Erythroblast (primary cell): ENCODE results near the gene CD58.

Source experiments
- GATA1 ChIP-seq: IDR thresholded peaks from 2 replicates; pipeline ENCODE4 v1.6.1; 2011; ENCODE audit warnings: low read depth, mild to moderate bottlenecking, control low read depth, low read length, moderate library complexity
- POLR2A ChIP-seq: IDR thresholded peaks from 2 replicates; pipeline ENCODE4 v1.6.1; 2011; ENCODE audit warnings: mild to moderate bottlenecking, low read length

GRCh38 chr1:116493484-116494352 is 77.1 kb downstream of the CD58 start:
- no peak for TF ChIP-seq POLR2A
- no peak for TF ChIP-seq GATA1
